ENCODE data around the gene HHATL. TPM values are rescaled to one million over a fixed set of nuclear protein-coding genes. Genes with fewer than 3 reads are reported as not detected.

HHATL gene
- total RNA-seq, 1 experiment from 2014 or later = not detected

- Mint-ChIP-seq H3K27me3 (ENCODE audit: insufficient read depth, unreplicated experiment) (peaks cover 6% of the 10 kb centered on the region), H3K27ac (ENCODE audit: unreplicated experiment) (no peak overlapping the region), H3K4me1 (ENCODE audit: low read depth, unreplicated experiment) (no peaks in the 10 kb centered on the region), H3K4me3 (ENCODE audit: unreplicated experiment) (no peak overlapping the region), H3K36me3 (ENCODE audit: insufficient read depth, unreplicated experiment) (no peaks in the 10 kb centered on the region), H3K9me3 (ENCODE audit: unreplicated experiment) (no peaks in the 10 kb centered on the region)
- intact Hi-C loops (cut with micrococcal nuclease; ENCODE audit: unreplicated experiment) = no loop called here
- DNase-seq = no peak
- no peaks in the 10 kb centered on the region for H3K4me1 ChIP-seq
- no peak for TF ChIP-seq CTCF (IDR thresholded peaks at IDR 0.05; ENCODE audit: insufficient read depth in 1 of 2, low read depth in 1 of 2, low read length in 1 of 2, severe bottlenecking in 1 of 2, unreplicated experiment in 1 of 2)
- no peaks in the 10 kb centered on the region; the same call in 1 of the 2 replicates for H3K27me3 ChIP-seq (replicated peaks; ENCODE audit: control insufficient read depth, insufficient read depth, low read length)
- no peak overlapping the region for H3K4me3 ChIP-seq (ENCODE audit: low read depth, low read length)
- POLR2A ChIA-PET = no interaction called here
- H3K36me3 ChIP-seq (ENCODE audit: control insufficient read depth, insufficient read depth, low read length) = no peaks in the 10 kb centered on the region
- no peaks in the 10 kb centered on the region for H3K9me3 ChIP-seq
- no TSS peak for BruUV-seq (replicated peaks)
- CTCF ChIA-PET = no interaction called here
These were observed 29.7 kb upstream of the HHATL start for GRCh38 chr3:42732196-42732828.

DNA sequence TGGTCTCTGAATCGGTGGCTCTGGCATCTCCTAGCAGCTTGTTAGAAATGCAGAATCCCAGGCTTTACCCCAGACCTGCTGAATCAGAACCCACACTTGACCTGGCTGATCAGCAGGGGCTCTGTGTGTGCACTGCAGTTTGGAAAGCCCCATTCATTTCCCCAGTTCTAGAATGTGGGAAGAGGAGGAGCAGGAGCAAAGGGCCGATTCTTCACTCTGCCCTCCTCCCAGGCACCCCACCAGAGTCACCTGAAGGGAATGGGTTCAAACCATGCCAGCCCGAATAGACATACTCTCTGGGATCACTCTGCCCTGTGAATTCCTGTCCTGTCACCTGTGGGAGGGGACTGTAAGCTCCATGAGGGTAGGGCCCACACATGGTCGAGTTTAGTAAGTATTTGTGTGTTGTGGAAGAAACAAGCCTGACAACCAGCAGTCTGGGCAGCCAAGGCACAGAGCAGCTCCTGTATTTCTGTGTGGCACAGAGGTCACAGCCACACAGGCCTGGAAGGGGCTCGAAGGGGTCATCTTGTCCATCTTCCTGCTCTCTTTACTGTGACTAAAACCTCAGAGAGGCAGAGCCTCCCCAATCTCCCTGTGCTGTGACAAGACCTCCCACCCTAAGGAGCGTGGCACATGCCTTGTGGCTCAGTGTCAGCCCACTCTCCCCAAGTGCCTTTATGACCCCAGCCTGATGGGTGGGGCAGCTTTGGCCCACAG is 29.0 kb upstream of the HHATL start:
- intact Hi-C loops (cut with micrococcal nuclease; ENCODE audit: unreplicated experiment) = no loop called here
- no TSS peak for BruUV-seq (replicated peaks)
- CTCF ChIA-PET = no interaction called here
- TF ChIP-seq CTCF (IDR thresholded peaks at IDR 0.05; ENCODE audit: insufficient read depth in 1 of 2, low read depth in 1 of 2, low read length in 1 of 2, severe bottlenecking in 1 of 2, unreplicated experiment in 1 of 2) = no peak
- no peaks in the 10 kb centered on the region for H3K9me3 ChIP-seq
- no peak overlapping the region for H3K4me3 ChIP-seq (ENCODE audit: low read depth, low read length)
- Mint-ChIP-seq H3K4me3 (ENCODE audit: unreplicated experiment) (no peak overlapping the region), H3K36me3 (ENCODE audit: insufficient read depth, unreplicated experiment) (no peaks in the 10 kb centered on the region), H3K9me3 (ENCODE audit: unreplicated experiment) (no peaks in the 10 kb centered on the region), H3K27me3 (ENCODE audit: insufficient read depth, unreplicated experiment) (peaks cover 6% of the 10 kb centered on the region), H3K4me1 (ENCODE audit: low read depth, unreplicated experiment) (no peaks in the 10 kb centered on the region), H3K27ac (ENCODE audit: unreplicated experiment) (no peak overlapping the region)
- no peaks in the 10 kb centered on the region; the same call in 1 of the 2 replicates for H3K27me3 ChIP-seq (replicated peaks; ENCODE audit: control insufficient read depth, insufficient read depth, low read length)
- H3K36me3 ChIP-seq (ENCODE audit: control insufficient read depth, insufficient read depth, low read length) = no peaks in the 10 kb centered on the region
- no peak for DNase-seq
- POLR2A ChIA-PET = no interaction called here
- no peaks in the 10 kb centered on the region for H3K4me1 ChIP-seq

DNA sequence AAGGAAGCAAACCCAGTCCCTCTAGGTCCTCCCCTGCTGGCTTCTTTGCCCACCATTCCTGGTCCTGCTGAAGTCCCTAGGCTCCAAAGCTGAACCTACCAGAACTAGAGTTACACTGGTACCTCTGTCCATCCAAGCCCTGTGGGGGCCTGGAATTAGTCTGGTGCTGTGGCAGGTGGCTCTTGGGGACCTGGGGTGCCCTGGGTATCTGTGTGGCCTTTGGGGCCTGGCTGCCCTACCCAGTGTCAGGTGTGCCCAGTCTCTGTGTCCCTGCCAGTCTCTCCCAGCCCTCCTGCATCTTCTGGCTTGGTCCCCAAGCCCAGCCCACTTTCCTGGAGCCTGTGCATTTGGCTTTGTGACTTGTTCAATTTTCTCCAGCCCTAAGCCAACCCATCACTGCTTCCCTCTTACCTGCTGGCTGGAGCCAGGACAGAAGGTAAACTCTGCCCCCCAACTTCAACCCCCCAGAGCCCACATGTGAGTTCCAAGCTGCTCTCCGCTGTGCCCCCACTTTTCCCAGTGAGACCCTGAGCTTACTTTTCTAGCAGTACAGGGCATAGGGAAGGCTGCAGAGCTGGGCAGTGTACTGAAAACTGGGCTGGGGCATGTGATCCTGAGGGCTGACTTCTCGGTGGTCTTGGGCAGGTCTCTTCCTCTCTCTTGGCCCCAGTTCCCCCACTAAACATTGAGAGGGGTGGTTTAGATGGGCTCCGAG is 28.3 kb upstream of the HHATL start:
- Mint-ChIP-seq H3K27me3 (ENCODE audit: insufficient read depth, unreplicated experiment) (peaks cover 6% of the 10 kb centered on the region), H3K4me1 (ENCODE audit: low read depth, unreplicated experiment) (no peaks in the 10 kb centered on the region), H3K9me3 (ENCODE audit: unreplicated experiment) (no peaks in the 10 kb centered on the region), H3K4me3 (ENCODE audit: unreplicated experiment) (no peak overlapping the region), H3K36me3 (ENCODE audit: insufficient read depth, unreplicated experiment) (no peaks in the 10 kb centered on the region), H3K27ac (ENCODE audit: unreplicated experiment) (no peak overlapping the region)
- no peaks in the 10 kb centered on the region for H3K36me3 ChIP-seq (ENCODE audit: control insufficient read depth, insufficient read depth, low read length)
- no peak overlapping the region for H3K4me3 ChIP-seq (ENCODE audit: low read depth, low read length)
- intact Hi-C loops (cut with micrococcal nuclease; ENCODE audit: unreplicated experiment) = no loop called here
- TF ChIP-seq CTCF (IDR thresholded peaks at IDR 0.05; ENCODE audit: insufficient read depth in 1 of 2, low read depth in 1 of 2, low read length in 1 of 2, severe bottlenecking in 1 of 2, unreplicated experiment in 1 of 2) = no peak
- DNase-seq = no peak
- POLR2A ChIA-PET = no interaction called here
- no peaks in the 10 kb centered on the region for H3K4me1 ChIP-seq
- CTCF ChIA-PET = no interaction called here
- H3K27me3 ChIP-seq (replicated peaks; ENCODE audit: control insufficient read depth, insufficient read depth, low read length) = no peaks in the 10 kb centered on the region; the same call in 1 of the 2 replicates
- no TSS peak for BruUV-seq (replicated peaks)
- H3K9me3 ChIP-seq = no peaks in the 10 kb centered on the region

Measured in Caco-2 (cell line).